ENCODE data around the gene TMEM163.

Gene TMEM163

GRCh38 chr2:134452042-134452733 is 266.6 kb downstream of the TMEM163 start:
- no peak for DNase-seq

GRCh38 chr2:134451347-134451630 is 267.5 kb downstream of the TMEM163 start:
- no peak for DNase-seq

- no peak for DNase-seq
Observed at GRCh38 chr2:134449751-134450513, 268.9 kb downstream of the TMEM163 start.

- DNase-seq = no peak
Observed at GRCh38 chr2:134449157-134449556, 269.6 kb downstream of the TMEM163 start.

- DNase-seq = no peak
Observed at GRCh38 chr2:134448650-134449049, 270.1 kb downstream of the TMEM163 start.

GRCh38 chr2:134447669-134448068 is 271.1 kb downstream of the TMEM163 start:
- DNase-seq = no peak

- DNase-seq = no peak
Observed at GRCh38 chr2:134446383-134447017, 272.3 kb downstream of the TMEM163 start.

- no peak for DNase-seq
Observed at GRCh38 chr2:134445985-134446382, 272.8 kb downstream of the TMEM163 start.

- DNase-seq = no peak
Observed at GRCh38 chr2:134445116-134445515, 273.7 kb downstream of the TMEM163 start.

- no peak for DNase-seq
Observed at GRCh38 chr2:134443814-134444480, 274.9 kb downstream of the TMEM163 start.

- DNase-seq = no peak
Observed at GRCh38 chr2:134441153-134441863, 277.5 kb downstream of the TMEM163 start.

- no peak for DNase-seq
Observed at GRCh38 chr2:134440336-134440909, 278.4 kb downstream of the TMEM163 start.

GRCh38 chr2:134438371-134438770 is 280.4 kb downstream of the TMEM163 start:
- no peak for DNase-seq

GRCh38 chr2:134436706-134437105 is 282.1 kb downstream of the TMEM163 start:
- no peak for DNase-seq

GRCh38 chr2:134435936-134436335 is 282.9 kb downstream of the TMEM163 start:
- DNase-seq = no peak

GRCh38 chr2:134435505-134435904 is 283.3 kb downstream of the TMEM163 start:
- DNase-seq = no peak

- no peak for DNase-seq
Observed at GRCh38 chr2:134433979-134434378, 284.8 kb downstream of the TMEM163 start.

GRCh38 chr2:134433469-134433868 is 285.3 kb downstream of the TMEM163 start:
- no peak for DNase-seq

GRCh38 chr2:134432435-134432883 is 286.3 kb downstream of the TMEM163 start:
- no peak for DNase-seq

GRCh38 chr2:134431838-134432434 is 286.9 kb downstream of the TMEM163 start:
- no peak for DNase-seq

GRCh38 chr2:134429886-134430285 is 288.9 kb downstream of the TMEM163 start:
- no peak for DNase-seq

GRCh38 chr2:134426721-134427120 is 292.1 kb downstream of the TMEM163 start:
- DNase-seq = no peak

Measured in DMS153 (cell line).